Dedifferentiated amniotic fluid mesenchymal stem cell (primary cell): ENCODE data around the gene C10orf90.
"Not testable (repeated sequence)": the region's sequence is repeated elsewhere in the genome, so short reads cannot be mapped to it uniquely, and the experiment has no call there.

Experiments used
- DNase-seq: peaks from one replicate; pipeline ENCODE4 v3.0.0-alpha.2; 2016; ENCODE audit errors: extremely low spot score

Gene C10orf90

DNA sequence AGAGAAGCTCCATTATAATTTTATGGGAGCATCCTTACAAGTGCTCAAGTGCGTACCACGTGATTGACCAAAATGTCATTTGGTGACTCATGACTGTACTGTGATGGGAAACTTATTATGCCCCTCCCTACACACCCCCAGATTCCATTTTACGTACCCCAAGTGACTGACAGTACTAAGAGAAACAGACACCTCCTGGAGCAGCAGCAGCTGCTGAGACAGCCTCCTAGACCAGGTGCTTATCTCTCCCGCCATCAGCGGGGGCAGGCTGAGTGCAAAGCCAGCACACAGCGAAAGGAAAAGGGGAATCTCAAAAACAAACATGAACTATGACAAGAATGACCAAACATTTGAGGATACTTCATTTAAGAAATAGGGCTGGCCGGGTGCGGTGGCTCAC is 278.0 kb downstream of the C10orf90 start:
- DNase-seq: no peak

DNA sequence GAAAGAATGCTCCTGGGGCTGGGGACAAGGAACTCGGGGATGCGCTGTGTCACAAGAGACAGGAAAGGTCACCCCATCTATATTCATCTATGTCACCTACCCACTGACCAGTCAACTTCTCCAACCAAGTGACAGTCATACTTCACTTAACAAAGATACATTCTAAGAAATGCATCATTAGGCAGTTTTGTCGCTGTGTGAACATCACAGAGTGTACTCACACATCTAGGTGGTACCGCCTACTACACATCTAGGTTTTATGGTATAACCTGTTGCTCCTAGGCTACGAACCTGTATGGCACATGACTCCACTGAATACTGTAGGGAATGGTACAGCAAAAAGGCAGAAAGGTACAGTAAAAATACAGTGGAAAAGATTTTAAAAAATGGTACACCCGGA is 278.4 kb downstream of the C10orf90 start:
- DNase-seq: no peak

DNA sequence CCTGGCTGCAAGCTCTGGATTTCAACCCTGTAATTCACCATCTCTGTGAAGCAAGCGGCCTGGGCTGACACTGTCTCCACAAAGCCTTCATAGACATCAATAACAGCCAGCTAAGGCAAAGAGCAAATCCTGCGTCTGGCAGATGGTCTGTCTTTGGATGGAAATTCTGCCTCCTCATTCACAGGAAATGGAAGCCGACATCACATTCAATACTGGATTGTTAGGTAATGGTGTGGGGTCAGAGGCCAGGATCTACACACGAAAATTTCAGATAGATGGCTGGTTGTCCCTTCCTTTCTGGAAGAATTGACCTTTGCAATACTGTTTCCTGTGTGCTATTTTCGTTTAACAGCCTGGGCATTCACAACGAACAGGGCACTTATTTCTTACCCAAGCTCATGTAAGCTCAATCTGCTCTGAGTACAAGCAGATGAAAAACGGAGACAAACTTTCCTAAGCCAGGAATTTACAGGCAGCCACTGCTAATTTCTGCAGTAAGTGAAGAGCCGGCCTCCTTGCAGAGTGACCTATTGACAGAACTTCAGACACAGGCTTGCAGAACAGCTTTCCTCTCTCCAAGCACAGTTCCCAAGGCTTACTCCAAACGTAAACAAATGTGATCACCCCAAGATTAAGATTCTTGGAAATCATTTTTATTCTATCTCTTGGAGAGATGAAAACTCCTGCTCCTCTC is 279.2 kb downstream of the C10orf90 start:
- no peak for DNase-seq

DNA sequence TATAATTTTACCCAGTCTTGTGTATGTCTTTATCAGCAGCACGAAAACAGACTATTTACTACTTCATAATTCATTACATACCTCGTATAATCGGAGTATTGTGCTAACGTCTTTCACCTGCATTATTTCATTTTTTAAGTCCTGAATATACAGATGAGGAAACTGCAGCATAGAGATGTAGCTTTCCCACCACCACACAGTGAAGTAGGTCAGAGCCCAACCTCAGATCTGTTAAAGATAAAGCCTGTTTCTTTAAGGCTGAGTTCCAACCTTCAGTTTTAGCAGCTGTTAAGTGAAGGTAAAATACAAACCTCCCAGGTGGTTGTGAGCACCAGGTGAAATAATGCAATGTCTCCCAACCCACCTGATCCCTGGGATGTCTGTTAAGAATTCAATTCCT is 280.2 kb downstream of the C10orf90 start:
- no peak for DNase-seq

DNA sequence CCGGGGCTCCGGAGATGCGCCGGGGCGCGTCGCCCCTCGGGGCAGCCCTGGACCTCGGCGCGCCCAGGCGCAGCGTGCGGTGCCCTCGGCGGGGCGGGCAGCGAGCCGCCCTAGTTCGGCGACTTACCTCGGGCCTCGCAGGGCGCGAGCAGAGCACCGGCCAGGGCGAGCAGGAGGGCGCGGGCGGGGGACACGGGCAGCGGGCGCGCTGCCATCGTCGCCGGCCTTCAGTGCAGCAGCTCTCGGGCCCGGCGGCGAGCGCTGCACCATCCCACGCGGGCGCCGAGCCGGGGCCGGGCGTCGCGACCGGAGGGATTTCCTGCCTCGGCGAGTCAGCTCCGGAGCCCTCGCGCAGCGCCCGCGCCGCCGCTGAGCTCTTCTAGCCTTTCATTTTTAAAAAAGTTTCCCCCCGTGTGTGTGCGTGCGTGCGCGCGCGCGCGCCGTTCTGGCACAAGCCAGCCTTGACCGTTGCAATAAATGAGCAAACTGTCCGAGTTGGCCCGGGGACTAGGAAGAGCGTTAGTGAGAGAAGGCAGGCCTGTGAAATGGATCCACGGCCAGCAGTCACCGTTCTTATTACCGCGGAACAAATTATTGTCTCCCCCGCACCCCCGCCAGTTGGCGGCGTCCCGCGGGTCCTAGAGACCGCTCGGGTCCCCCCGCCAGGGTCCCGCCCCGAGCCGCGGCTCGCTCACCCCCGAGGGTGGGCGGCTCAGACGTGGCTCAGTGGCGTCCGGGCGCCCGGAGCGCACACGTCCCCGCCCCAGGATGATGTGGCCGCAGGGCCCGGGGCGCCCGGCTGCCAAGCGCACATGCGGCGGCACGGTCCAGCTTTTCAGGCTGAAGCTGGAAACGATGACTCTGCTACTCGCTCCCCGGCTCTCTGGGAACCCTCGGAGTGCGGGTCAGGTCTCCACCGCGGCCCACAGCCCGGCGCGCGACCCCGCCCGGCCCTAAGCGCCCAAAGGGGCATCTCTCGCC is 282.3 kb downstream of the C10orf90 start, which contains the start of gene ADAM12:
Gene ADAM12, minus strand, starts transcription at position 547 of the 981 bp plus-strand sequence. Its CDS starts 332 bp downstream, at position 215.
- peak; percentile 59 for DNase-seq

DNA sequence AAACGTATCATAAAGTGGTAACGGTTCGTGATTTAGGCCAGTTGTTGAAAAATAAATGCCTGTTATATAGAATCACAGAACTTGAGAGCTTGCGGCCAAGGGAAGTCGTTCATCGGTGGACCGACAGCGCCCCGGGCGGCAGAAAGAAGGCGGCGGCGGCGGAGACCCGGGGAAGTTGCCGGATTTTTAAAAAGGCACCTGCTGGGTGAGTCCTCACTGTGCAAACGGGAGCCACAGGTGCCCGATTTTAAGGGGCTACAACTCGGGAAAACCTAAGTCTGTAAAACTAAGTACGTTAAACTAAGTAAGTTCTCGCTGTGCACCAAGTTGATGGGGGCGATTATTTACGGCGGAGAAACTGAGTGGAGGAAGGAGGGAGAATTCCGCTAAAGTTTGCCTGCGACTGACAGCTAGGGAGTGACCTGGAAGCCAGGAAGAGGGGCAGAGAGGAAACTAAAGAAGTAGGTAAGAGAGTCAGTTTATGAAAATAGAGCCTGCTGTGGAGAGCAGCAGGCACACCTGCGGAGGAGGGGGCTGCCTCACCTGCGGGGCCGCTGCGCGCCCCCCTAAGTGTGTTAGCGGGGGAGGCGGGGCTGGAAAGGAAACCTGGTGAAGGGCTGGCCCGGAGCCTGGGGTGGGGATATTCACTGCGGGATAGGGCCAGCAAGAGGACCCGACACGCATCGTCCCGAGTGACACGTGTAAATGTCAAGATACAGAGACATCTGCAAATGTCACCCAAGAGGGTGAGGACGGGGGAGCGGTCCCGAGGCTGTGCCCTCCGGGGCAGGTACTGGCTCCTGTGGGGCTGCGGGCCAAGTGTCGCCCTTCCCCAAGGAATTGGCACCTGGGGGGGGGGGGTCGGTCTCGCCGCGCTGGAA is 283.2 kb downstream of the C10orf90 start:
- DNase-seq: peak; percentile 83

DNA sequence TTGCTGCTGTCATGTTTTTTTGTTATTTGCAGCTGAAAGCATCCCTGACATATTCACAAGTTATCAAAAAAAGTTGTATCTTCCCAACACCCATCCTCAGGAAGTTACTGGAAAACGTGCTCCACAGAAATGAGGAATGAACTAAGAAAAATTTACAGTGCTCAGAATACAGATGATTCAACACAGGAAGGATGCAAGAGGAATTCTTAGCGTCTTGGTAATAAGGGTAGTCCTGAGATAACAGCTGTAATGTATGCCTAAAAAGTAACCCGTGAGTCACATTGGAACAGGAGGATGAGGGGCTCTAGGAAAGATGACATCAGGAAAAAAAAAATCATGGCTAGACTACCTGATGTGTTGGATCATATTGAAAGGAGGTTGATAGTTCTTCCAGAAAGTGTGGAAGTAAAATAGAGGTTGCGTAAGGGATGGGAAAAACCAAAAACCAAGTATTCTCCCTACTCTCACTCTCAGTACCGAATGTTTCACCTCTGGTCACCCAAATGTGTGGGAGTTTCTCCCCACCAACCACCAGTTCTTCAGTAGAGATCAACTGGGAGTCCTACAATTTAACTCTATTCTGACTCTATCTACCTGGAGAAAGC is 286.1 kb downstream of the C10orf90 start:
- DNase-seq: peak; percentile 53

DNA sequence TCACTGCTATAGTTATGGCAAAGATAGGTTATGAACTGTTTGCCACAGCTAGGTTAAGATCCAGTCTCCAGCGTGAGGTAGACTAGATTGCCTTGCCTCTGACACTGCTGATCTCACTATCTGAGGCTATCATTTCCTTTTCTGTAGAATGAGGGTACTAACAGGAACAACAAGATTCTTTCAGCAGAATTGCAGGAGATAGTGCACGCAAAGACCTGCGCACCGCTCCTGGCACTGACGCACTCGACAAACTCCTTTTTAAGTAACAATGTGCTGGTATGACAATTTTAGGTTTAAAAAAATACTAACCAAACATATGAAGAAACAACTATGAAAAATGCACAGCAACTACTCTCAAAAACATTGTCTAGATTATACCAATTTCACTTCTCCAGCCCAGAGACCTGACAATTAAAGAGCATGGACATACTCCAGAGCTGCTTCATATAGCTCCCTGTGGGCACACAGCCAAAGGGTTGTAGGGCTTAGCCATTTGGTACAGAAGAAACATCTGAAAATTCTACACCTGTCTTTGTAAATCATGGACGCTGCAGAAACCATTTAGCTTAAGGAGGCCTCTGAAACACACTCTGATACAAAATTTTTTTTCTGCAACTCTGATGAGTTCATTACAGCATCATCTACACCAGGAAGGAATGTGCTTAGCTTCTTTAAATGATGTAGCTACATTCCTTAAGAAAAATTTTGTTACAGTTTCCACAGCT is 290.0 kb downstream of the C10orf90 start:
- DNase-seq: no peak

DNA sequence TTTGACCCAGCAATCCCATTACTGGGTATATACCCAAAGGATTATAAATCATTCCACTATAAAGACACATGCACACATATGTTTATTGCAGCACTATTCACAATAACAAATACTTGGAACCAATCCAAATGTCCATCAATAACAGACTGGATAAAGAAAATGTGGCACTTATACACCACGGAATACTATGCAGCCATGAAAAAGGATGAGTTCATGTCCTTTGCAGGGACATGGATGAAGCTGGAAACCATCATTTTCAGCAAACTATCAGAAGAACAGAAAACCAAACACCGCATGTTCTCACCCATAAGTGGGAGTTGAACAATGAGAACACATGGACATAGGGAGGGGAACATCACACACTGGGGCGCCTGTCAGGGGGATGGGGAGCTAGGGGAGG is 291.3 kb downstream of the C10orf90 start:
- DNase-seq: not testable (repeated sequence)

DNA sequence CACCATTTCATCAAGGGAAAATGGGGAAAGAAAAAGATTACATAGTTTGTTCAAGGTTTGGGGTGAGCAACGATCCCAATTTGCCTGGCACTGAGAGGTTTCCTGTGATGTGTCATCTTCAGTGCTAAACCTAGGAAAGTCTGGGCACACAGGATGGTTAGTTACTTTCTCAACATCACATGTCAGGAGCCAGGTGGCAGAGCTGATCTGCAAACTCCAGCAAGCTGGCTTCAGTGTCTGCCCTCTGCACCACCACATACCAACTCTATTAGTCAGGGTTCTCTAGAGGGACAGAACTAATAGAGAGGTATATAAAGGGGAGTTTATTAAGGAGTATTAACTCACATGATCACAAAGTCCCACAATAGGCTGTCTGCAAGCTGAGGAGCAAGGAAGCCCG is 293.5 kb downstream of the C10orf90 start:
- DNase-seq: no peak

DNA sequence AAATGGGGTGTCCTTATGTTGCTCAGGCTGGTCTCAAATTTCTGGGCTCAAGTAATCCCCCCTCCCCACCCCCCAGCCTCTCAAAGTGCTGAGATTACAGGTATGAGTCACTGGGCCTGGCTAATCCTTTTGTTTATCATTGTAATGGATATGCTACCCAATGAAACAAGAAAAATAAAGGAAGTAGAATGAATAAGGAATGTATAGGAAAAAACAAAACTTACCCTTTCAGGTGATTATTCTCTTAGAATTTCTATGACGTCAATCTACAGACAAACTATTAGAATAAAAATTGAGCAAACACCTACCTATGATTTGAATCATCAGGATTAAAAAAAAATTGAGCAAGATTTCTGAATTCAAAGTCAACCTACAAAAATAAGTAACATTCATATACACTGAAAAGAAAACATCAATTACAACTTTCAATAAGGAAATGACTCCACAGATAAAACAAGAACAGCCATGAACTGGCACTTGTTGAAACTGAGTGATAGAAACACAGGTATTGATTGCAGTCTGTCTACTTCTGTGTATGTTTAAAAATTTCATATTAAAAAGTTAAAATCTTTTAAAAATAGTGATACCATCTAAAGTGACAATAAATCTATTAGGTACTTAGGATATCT is 294.5 kb downstream of the C10orf90 start:
- no peak for DNase-seq

DNA sequence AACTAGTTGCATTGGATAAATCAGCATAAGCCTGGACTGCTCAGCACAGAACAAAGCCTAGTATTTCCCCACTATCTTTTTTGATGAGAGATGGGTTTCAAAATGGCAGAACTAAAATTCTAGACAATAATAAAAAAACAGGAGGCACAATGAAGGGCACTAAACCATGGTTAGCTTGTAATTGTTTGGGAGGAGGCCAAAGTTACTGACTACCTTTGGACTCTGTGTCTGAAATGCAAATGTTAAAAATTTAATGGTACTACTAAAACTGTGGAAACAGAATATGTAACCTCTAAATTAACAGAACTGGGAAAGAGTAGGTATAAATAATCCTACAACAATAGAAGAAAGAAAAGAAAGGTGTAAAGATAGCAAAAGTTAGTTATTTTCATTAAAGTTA is 295.2 kb downstream of the C10orf90 start:
- DNase-seq: no peak
